ENCODE results near the gene SFXN4.
A peak's percentile ranks its signal among the peaks of the same experiment; 100 is the strongest.

DNA sequence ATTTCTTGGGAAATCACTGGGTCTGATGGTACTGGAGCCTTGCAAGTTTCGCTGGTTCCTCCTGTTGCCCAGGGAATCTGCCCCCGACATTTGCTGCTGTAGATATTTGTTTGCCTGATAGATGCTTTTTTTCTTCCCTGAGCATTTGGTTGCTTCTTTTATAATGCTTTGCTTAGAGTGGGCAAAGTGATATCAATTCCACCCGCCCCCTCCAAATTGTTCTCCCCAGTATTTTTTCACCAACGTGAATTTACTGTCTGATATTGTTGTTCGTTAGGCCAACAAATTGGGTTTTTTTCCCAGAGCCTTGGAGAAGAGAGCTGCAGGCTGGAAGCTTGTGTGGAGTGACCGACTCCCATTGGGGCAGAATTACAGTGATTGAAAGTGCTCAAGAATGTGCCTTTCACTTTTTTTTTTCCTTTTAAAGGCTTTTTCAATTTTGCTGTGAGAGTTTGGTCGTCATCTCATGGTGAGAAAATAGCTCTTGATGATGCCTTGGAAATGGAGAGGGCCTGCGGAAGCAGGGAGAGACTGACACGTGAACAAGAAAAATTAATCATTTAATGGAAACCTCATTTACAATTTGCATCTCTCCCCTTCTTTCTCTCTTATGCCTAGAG is 44.3 kb upstream of the SFXN4 start:
- TF ChIP-seq, protein P1, sequence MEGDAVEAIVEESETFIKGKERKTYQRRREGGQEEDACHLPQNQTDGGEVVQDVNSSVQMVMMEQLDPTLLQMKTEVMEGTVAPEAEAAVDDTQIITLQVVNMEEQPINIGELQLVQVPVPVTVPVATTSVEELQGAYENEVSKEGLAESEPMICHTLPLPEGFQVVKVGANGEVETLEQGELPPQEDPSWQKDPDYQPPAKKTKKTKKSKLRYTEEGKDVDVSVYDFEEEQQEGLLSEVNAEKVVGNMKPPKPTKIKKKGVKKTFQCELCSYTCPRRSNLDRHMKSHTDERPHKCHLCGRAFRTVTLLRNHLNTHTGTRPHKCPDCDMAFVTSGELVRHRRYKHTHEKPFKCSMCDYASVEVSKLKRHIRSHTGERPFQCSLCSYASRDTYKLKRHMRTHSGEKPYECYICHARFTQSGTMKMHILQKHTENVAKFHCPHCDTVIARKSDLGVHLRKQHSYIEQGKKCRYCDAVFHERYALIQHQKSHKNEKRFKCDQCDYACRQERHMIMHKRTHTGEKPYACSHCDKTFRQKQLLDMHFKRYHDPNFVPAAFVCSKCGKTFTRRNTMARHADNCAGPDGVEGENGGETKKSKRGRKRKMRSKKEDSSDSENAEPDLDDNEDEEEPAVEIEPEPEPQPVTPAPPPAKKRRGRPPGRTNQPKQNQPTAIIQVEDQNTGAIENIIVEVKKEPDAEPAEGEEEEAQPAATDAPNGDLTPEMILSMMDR (conservative IDR thresholded peaks at IDR 0.05; ENCODE audit: low read depth in 2 of 2): 0 out of 4 replicates have a peak, but pooled peaks of 1 of the 2 experiments have one; percentile 5
- TF ChIP-seq, protein P2, sequence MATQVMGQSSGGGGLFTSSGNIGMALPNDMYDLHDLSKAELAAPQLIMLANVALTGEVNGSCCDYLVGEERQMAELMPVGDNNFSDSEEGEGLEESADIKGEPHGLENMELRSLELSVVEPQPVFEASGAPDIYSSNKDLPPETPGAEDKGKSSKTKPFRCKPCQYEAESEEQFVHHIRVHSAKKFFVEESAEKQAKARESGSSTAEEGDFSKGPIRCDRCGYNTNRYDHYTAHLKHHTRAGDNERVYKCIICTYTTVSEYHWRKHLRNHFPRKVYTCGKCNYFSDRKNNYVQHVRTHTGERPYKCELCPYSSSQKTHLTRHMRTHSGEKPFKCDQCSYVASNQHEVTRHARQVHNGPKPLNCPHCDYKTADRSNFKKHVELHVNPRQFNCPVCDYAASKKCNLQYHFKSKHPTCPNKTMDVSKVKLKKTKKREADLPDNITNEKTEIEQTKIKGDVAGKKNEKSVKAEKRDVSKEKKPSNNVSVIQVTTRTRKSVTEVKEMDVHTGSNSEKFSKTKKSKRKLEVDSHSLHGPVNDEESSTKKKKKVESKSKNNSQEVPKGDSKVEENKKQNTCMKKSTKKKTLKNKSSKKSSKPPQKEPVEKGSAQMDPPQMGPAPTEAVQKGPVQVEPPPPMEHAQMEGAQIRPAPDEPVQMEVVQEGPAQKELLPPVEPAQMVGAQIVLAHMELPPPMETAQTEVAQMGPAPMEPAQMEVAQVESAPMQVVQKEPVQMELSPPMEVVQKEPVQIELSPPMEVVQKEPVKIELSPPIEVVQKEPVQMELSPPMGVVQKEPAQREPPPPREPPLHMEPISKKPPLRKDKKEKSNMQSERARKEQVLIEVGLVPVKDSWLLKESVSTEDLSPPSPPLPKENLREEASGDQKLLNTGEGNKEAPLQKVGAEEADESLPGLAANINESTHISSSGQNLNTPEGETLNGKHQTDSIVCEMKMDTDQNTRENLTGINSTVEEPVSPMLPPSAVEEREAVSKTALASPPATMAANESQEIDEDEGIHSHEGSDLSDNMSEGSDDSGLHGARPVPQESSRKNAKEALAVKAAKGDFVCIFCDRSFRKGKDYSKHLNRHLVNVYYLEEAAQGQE (IDR thresholded peaks at IDR 0.05; ENCODE audit: unreplicated experiment): no peak
- no peak for TF ChIP-seq EZH2phosphoT487 (IDR thresholded peaks at IDR 0.05; ENCODE audit: unreplicated experiment)
- TF ChIP-seq EZH2 (IDR thresholded peaks at IDR 0.05; ENCODE audit: low read depth, unreplicated experiment): no peak
- TF ChIP-seq NANOG (IDR thresholded peaks at IDR 0.05; ENCODE audit: borderline replicate concordance): no peak
- no peak for TF ChIP-seq ZNF331 (CRISPR knock-in tag; IDR thresholded peaks at IDR 0.05; ENCODE audit: low read depth)
- no peak for TF ChIP-seq CREB1 (CRISPR knock-in tag; IDR thresholded peaks at IDR 0.05; ENCODE audit: low read depth)
- no peak for TF ChIP-seq POLR2AphosphoS5 (IDR thresholded peaks at IDR 0.05; ENCODE audit: low read depth)
- no peak for TF ChIP-seq ZNF114 (CRISPR knock-in tag; IDR thresholded peaks at IDR 0.05)
- TF ChIP-seq, protein P3, sequence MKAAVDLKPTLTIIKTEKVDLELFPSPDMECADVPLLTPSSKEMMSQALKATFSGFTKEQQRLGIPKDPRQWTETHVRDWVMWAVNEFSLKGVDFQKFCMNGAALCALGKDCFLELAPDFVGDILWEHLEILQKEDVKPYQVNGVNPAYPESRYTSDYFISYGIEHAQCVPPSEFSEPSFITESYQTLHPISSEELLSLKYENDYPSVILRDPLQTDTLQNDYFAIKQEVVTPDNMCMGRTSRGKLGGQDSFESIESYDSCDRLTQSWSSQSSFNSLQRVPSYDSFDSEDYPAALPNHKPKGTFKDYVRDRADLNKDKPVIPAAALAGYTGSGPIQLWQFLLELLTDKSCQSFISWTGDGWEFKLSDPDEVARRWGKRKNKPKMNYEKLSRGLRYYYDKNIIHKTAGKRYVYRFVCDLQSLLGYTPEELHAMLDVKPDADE (IDR thresholded peaks at IDR 0.05): no peak
- TF ChIP-seq STAT1 (IDR thresholded peaks at IDR 0.05; ENCODE audit: unreplicated experiment): no peak
- TF ChIP-seq JUNB (IDR thresholded peaks at IDR 0.05; ENCODE audit: unreplicated experiment): no peak
